H9 (cell line): ENCODE data around the gene ACTL7B. TPM values are rescaled to one million over a fixed set of nuclear protein-coding genes. Genes with fewer than 3 reads are reported as not detected.

ENCODE experiments used
- DNase-seq: peaks from one replicate; pipeline ENCODE4 v3.0.0-alpha.2; 2017
- H2AFZ ChIP-seq: one replicate; pipeline ENCODE4 v1.6.1; 2013; ENCODE audit warnings: mild to moderate bottlenecking, low read length, control low read depth, moderate library complexity
- H2AK5ac ChIP-seq: 2 replicates; pipeline ENCODE4 v1.6.1; 2013; ENCODE audit warnings: low read length, control low read depth, mixed read lengths; ENCODE audit not compliant: insufficient read length
- H2BK120ac ChIP-seq: one replicate; pipeline ENCODE4 v1.6.1; 2013; ENCODE audit warnings: low read depth, mild to moderate bottlenecking, low read length, control low read depth, inconsistent platforms; ENCODE audit not compliant: poor library complexity, severe bottlenecking
- H2BK12ac ChIP-seq: 2 replicates; pipeline ENCODE4 v1.6.1; 2013; ENCODE audit warnings: low read length, control low read depth, mixed read lengths, low read depth; ENCODE audit not compliant: insufficient read length
- H2BK15ac ChIP-seq: 2 replicates; pipeline ENCODE4 v1.6.1; 2013; ENCODE audit warnings: low read depth, low read length, control low read depth
- H2BK20ac ChIP-seq: one replicate; pipeline ENCODE4 v1.6.1; 2013; ENCODE audit warnings: low read depth, mild to moderate bottlenecking, low read length, control low read depth, inconsistent platforms; ENCODE audit not compliant: poor library complexity, severe bottlenecking
- H2BK5ac ChIP-seq: 2 replicates; pipeline ENCODE4 v1.6.1; 2013; ENCODE audit warnings: low read length, control low read depth, mixed read lengths; ENCODE audit not compliant: insufficient read length
- H3K14ac ChIP-seq: 2 replicates; pipeline ENCODE4 v1.6.1; 2013; ENCODE audit warnings: low read length, control low read depth; ENCODE audit not compliant: insufficient read depth
- H3K18ac ChIP-seq: 2 replicates; pipeline ENCODE4 v1.6.1; 2013; ENCODE audit warnings: low read depth, mild to moderate bottlenecking, mixed read lengths, low read length, control low read depth; ENCODE audit not compliant: insufficient read length
- H3K23ac ChIP-seq: 2 replicates; pipeline ENCODE4 v1.6.1; 2013; ENCODE audit warnings: low read length, control low read depth, mixed read lengths, low read depth; ENCODE audit not compliant: insufficient read length
- H3K23me2 ChIP-seq: 2 replicates; pipeline ENCODE4 v1.6.1; 2013; ENCODE audit warnings: low read depth, mild to moderate bottlenecking, mixed read lengths, low read length, control low read depth; ENCODE audit not compliant: insufficient read length, poor library complexity, severe bottlenecking
- H3K27ac ChIP-seq: 2 replicates; pipeline ENCODE4 v1.5.1; 2013; ENCODE audit warnings: low read length, control low read depth, mixed read lengths, low read depth; ENCODE audit not compliant: insufficient read length
- H3K27me3 ChIP-seq: 2 replicates; pipeline ENCODE4 v1.6.1; 2013; ENCODE audit warnings: low read length, control low read depth, inconsistent platforms; ENCODE audit not compliant: insufficient read depth
- H3K4ac ChIP-seq: 2 replicates; pipeline ENCODE4 v1.6.1; 2013; ENCODE audit warnings: low read depth, mild to moderate bottlenecking, control low read depth, inconsistent platforms, low read length, moderate library complexity
- H3K4me1 ChIP-seq: 2 replicates; pipeline ENCODE4 v1.6.1; 2013; ENCODE audit warnings: low read length, control low read depth, inconsistent platforms; ENCODE audit not compliant: insufficient read depth
- H3K4me2 ChIP-seq: 2 replicates; pipeline ENCODE4 v1.6.1; 2013; ENCODE audit warnings: low read length, control low read depth, mixed read lengths; ENCODE audit not compliant: insufficient read length, insufficient read depth
- H3K56ac ChIP-seq: 2 replicates; pipeline ENCODE4 v1.6.1; 2013; ENCODE audit warnings: low read depth, mild to moderate bottlenecking, mixed read lengths, low read length, control low read depth; ENCODE audit not compliant: insufficient read length
- H3K79me1 ChIP-seq: 2 replicates; pipeline ENCODE4 v1.6.1; 2013; ENCODE audit warnings: low read depth, mild to moderate bottlenecking, moderate library complexity, low read length, control low read depth, inconsistent platforms; ENCODE audit not compliant: insufficient read depth, poor library complexity, severe bottlenecking
- H3K79me2 ChIP-seq: 2 replicates; pipeline ENCODE4 v1.6.1; 2013; ENCODE audit warnings: low read length, control low read depth, inconsistent platforms; ENCODE audit not compliant: insufficient read depth
- H3K9ac ChIP-seq: 2 replicates; pipeline ENCODE4 v1.6.1; 2013; ENCODE audit warnings: low read length, control low read depth, mixed read lengths; ENCODE audit not compliant: insufficient read length; ENCODE audit errors: extremely low read depth
- H3K9me3 ChIP-seq: one replicate; pipeline ENCODE4 v1.6.1; 2013; ENCODE audit warnings: low read depth, low read length, inconsistent platforms; ENCODE audit not compliant: control insufficient read depth
- H3T11ph ChIP-seq: one replicate; pipeline ENCODE4 v1.6.1; 2013; ENCODE audit warnings: mild to moderate bottlenecking, low read length, control low read depth, inconsistent platforms
- H4K20me1 ChIP-seq: one replicate; pipeline ENCODE4 v1.6.1; 2013; ENCODE audit not compliant: control insufficient read depth, insufficient read length, insufficient read depth
- H4K5ac ChIP-seq: 2 replicates; pipeline ENCODE4 v1.6.1; 2013; ENCODE audit warnings: low read depth, mild to moderate bottlenecking, mixed read lengths, low read length, control low read depth; ENCODE audit not compliant: insufficient read length
- H4K8ac ChIP-seq: replicated peaks from 2 replicates; pipeline ENCODE4 v1.6.1; 2013; ENCODE audit warnings: low read length, control low read depth, mixed read lengths, low read depth; ENCODE audit not compliant: insufficient read length
- H4K91ac ChIP-seq: 2 replicates; pipeline ENCODE4 v1.6.1; 2013; ENCODE audit warnings: low read depth, mild to moderate bottlenecking, moderate library complexity, mixed read lengths, low read length, control low read depth; ENCODE audit not compliant: insufficient read length
- H3K27ac Mint-ChIP-seq, 3 experiments: 2 replicates in 2 of 3; 3 replicates in 1 of 3; pipeline ENCODE4 v1.8.0; 2020 to 2021; ENCODE audit warnings: mixed read lengths in 3 of 3, mild to moderate bottlenecking in 1 of 3, moderate library complexity in 1 of 3
- H3K27me3 Mint-ChIP-seq: 2 replicates; pipeline ENCODE4 v1.8.0; 2021; ENCODE audit warnings: low read depth, mild to moderate bottlenecking, moderate library complexity, mixed read lengths
- H3K36me3 Mint-ChIP-seq, 3 experiments: 2 replicates in 2 of 3; 3 replicates in 1 of 3; pipeline ENCODE4 v1.8.0; 2020 to 2021; ENCODE audit warnings: low read depth in 3 of 3, mixed read lengths in 3 of 3; ENCODE audit not compliant: insufficient read depth in 1 of 3
- H3K4me1 Mint-ChIP-seq, 2 experiments: 2 replicates each; pipeline ENCODE4 v1.8.0; 2020; ENCODE audit warnings: mixed read lengths in 2 of 2
- H3K4me3 Mint-ChIP-seq, 2 experiments: 2 replicates in 1 of 2; 3 replicates in 1 of 2; pipeline ENCODE4 v1.8.0; 2020 to 2021; ENCODE audit warnings: mild to moderate bottlenecking in 2 of 2, mixed read lengths in 2 of 2, moderate library complexity in 1 of 2
- H3K9me3 Mint-ChIP-seq, 2 experiments: 2 replicates in 1 of 2; 3 replicates in 1 of 2; pipeline ENCODE4 v1.8.0; 2020; ENCODE audit warnings: mild to moderate bottlenecking in 2 of 2, mixed read lengths in 2 of 2, moderate library complexity in 1 of 2
- WGBS: extraction: QIAGEN DNeasy Blood & Tissue Kit; methylation state at CpG from one replicate; pipeline ENCODE4 v1.1.7; 2013; ENCODE audit warnings: missing lambda C conversion rate, low lambda C conversion rate, mixed read lengths; ENCODE audit not compliant: insufficient read length; ENCODE audit errors: extremely low coverage; 5-methylcytosine and 5-hydroxymethylcytosine counted together
- total RNA-seq: library from RNA; stranded (reverse); gene quantifications from 2 replicates; pipeline ENCODE4 v1.2.1, GENCODE V29; 2021
- TF ChIP-seq, protein P1 (sequence below): fragments of 200-600 bp; sonication (generic); conservative IDR thresholded peaks from 3 replicates; pipeline ENCODE4 v1.8.0; 2021; ENCODE audit warnings: antibody characterized with exemption, mild to moderate bottlenecking

ACTL7B gene
- total RNA-seq, 1 experiment from 2014 or later, result 0.09 TPM

DNA sequence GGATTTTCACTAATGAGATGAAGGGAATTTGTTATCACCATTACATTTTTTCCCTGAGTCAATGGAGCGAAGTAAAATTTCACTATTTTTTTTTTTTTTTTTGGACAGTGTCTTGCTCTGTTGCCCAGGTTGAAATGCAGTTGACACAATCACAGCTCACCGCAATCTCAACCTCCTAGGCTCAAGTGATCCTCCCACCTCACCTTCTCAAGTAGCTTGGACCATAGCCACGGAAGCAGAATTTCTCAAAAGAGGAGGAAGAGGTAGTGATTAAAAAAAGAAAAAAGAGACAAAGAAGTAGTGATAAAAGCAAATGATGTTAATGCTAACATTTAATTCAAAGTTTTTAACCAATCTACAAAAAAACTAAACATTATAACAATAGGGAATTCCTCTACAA is 48.4 kb upstream of the ACTL7B start:
- Histone ChIP-seq H3K4me2 (no peak overlapping the region), H3K23me2 (no peaks in the 10 kb centered on the region), H3T11ph (no peak overlapping the region), H4K8ac (no peak overlapping the region), H2AFZ (no peak overlapping the region), H3K79me2 (no peaks in the 10 kb centered on the region), H2BK20ac (no peak overlapping the region), H2BK15ac (no peak overlapping the region), H3K4me1 (no peaks in the 10 kb centered on the region), H2AK5ac (no peak overlapping the region), H2BK5ac (no peak overlapping the region), H3K18ac (no peak overlapping the region), H3K4ac (no peak overlapping the region), H3K23ac (no peak overlapping the region), H4K5ac (no peak overlapping the region), H2BK12ac (no peak overlapping the region), H4K91ac (no peak overlapping the region), H3K27ac (no peak overlapping the region), H3K9ac (no peak overlapping the region), H3K9me3 (no peaks in the 10 kb centered on the region), H4K20me1 (no peaks in the 10 kb centered on the region), H3K14ac (no peak overlapping the region), H2BK120ac (no peak overlapping the region), H3K56ac (no peak overlapping the region), H3K27me3 (no peaks in the 10 kb centered on the region), H3K79me1 (no peaks in the 10 kb centered on the region)
- H3K27me3 Mint-ChIP-seq, result no peaks in the 10 kb centered on the region
- peaks cover 13 to 75% (median 66%) of the 10 kb centered on the region in 3 experiments; a peak in 6 of 7 replicates for H3K36me3 Mint-ChIP-seq
- DNase-seq, result no peak
- H3K4me1 Mint-ChIP-seq, result no peaks in the 10 kb centered on the region
- H3K27ac Mint-ChIP-seq, result no peak overlapping the region
- no peaks in the 10 kb centered on the region for H3K9me3 Mint-ChIP-seq
- H3K4me3 Mint-ChIP-seq, result no peak overlapping the region
- TF ChIP-seq, protein P1, sequence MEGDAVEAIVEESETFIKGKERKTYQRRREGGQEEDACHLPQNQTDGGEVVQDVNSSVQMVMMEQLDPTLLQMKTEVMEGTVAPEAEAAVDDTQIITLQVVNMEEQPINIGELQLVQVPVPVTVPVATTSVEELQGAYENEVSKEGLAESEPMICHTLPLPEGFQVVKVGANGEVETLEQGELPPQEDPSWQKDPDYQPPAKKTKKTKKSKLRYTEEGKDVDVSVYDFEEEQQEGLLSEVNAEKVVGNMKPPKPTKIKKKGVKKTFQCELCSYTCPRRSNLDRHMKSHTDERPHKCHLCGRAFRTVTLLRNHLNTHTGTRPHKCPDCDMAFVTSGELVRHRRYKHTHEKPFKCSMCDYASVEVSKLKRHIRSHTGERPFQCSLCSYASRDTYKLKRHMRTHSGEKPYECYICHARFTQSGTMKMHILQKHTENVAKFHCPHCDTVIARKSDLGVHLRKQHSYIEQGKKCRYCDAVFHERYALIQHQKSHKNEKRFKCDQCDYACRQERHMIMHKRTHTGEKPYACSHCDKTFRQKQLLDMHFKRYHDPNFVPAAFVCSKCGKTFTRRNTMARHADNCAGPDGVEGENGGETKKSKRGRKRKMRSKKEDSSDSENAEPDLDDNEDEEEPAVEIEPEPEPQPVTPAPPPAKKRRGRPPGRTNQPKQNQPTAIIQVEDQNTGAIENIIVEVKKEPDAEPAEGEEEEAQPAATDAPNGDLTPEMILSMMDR, result no peak
- no CpG with 5 or more reads among the region's 3 CpGs for WGBS
